ENCODE measurements around the gene ABI1. TPM values are rescaled to one million over a fixed set of nuclear protein-coding genes. Genes with fewer than 3 reads are reported as not detected.

Gene ABI1
- total and polyA plus RNA-seq, 2 donors (not counting 3 experiments of a cell fraction or from before 2014, with no cell fraction given), result 58.8 to 59.1 TPM

DNA sequence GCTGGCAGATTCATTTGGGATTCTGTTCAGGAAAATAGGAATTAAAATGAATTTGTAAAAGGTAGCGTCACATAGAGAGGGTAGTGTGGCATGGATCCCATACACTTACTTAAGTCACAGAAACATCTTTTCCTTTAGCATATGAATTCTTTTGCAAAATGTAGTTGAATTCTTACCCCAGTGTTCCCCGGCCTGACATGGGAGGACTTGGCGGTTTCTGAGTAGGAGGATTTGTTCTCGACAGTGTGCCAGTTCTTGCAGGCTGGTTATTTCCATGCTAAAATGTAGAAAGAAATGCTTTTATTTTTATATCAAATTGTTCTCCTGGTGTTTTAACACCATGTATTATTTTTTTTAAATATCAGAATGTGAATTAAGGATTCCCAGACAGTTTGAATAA, 90.7 kb downstream of the ABI1 start:
- no TSS peak for BruUV-seq (replicated peaks)
- Histone ChIP-seq H3K79me2 (ENCODE audit: control insufficient read depth, insufficient read depth, low read length) (peaks cover 34% of the 10 kb centered on the region), H3K36me3 (ENCODE audit: control insufficient read depth in 2 of 2, extremely low read depth in 1 of 2, insufficient read depth in 2 of 2, low read length in 2 of 2) (peaks cover 0 to 2% of the 10 kb centered on the region in 2 experiments), H3K4me2 (ENCODE audit: insufficient read depth, low read length) (no peak overlapping the region), H4K20me1 (replicated peaks; ENCODE audit: control insufficient read depth, extremely low read depth, insufficient read depth, low read length) (peaks cover 7% of the 10 kb centered on the region), H3K27ac (ENCODE audit: insufficient read depth, low read depth, low read length) (no peak overlapping the region), H3K9ac (replicated peaks; ENCODE audit: extremely low read depth, insufficient read depth, low read length) (no peak overlapping the region), H3K27me3 (ENCODE audit: control insufficient read depth in 2 of 2, insufficient read depth in 2 of 2, low read length in 2 of 2) (no peaks in the 10 kb centered on the region), H2AFZ (ENCODE audit: low read depth, low read length) (no peak overlapping the region), H3K4me1 (ENCODE audit: control insufficient read depth, extremely low read depth, insufficient read depth, low read length) (no peaks in the 10 kb centered on the region), H3K4me3 (replicated peaks in 1 of 3; ENCODE audit: insufficient read depth in 1 of 3, low read depth in 1 of 3, low read length in 3 of 3) (no peak overlapping the region), H3K9me1 (replicated peaks; ENCODE audit: control insufficient read depth, extremely low read depth, insufficient read depth, low read length) (no peaks in the 10 kb centered on the region), H3K9me3 (replicated peaks; ENCODE audit: control insufficient read depth, insufficient read depth, low read length) (no peaks in the 10 kb centered on the region)
- dilution Hi-C loops (cut with MboI; ENCODE audit: extremely low pct_ligation_motif_present, low sequenced_read_pairs), result no loop called here
- FAIRE-seq (no peak), DNase-seq (ENCODE audit: low read depth, low spot score) (no peak)
- TF ChIP-seq JUN (IDR thresholded peaks at IDR 0.05; ENCODE audit: borderline replicate concordance, insufficient read depth, insufficient read length, low read depth), result no peak
- TF ChIP-seq POLR2AphosphoS5 (IDR thresholded peaks at IDR 0.05; ENCODE audit: insufficient read depth, low read depth, low read length), result no peak
- no peak for TF ChIP-seq MYC (IDR thresholded peaks at IDR 0.05; ENCODE audit: low read depth, low read length)
- TF ChIP-seq, protein P1, sequence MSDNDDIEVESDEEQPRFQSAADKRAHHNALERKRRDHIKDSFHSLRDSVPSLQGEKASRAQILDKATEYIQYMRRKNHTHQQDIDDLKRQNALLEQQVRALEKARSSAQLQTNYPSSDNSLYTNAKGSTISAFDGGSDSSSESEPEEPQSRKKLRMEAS (IDR thresholded peaks at IDR 0.05; ENCODE audit: insufficient read depth, insufficient read length), result no peak
- TF ChIP-seq GATA2 (IDR thresholded peaks at IDR 0.05; ENCODE audit: insufficient read depth, insufficient read length, low read depth, low read length), result no peak
- ChIA-PET CTCF (interaction anchor here (0.7 to 1.0 kb wide), 2 partner anchors 14 to 50 kb away, joined by 3 read pairs; no protein-coding TSS in a partner anchor), POLR2A (no interaction called here)
- intact Hi-C loops (cut with micrococcal nuclease), result no loop called here

DNA sequence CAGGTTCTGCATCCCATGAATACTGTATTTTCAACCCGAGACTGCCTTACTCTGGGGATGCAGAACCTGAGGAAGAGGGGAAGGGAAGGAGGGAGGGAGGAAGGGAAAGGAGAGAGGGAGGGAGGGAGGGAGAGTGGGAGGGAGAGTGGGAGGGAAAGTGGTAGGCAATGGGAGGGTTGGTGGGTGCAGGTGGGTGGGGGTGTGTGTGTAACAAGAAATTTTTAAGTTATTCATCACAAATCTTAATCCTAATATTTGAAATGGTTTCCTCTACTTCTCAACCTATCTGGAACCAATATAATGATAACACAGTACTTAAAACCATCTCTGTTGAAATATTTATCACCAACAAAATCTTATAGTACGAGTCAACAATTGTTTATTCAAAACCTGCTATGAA, 95.2 kb downstream of the ABI1 start:
- BruUV-seq (replicated peaks), result no TSS peak
- peaks cover 0 to 2% of the 10 kb centered on the region in 2 experiments for H3K36me3 ChIP-seq (ENCODE audit: control insufficient read depth in 2 of 2, extremely low read depth in 1 of 2, insufficient read depth in 2 of 2, low read length in 2 of 2)
- H3K27ac ChIP-seq (ENCODE audit: insufficient read depth, low read depth, low read length), result no peak overlapping the region
- ChIA-PET CTCF (no interaction called here), POLR2A (no interaction called here)
- peaks cover 7% of the 10 kb centered on the region for H3K79me2 ChIP-seq (ENCODE audit: control insufficient read depth, insufficient read depth, low read length)
- H3K4me1 ChIP-seq (ENCODE audit: control insufficient read depth, extremely low read depth, insufficient read depth, low read length), result no peaks in the 10 kb centered on the region
- H3K9me3 ChIP-seq (replicated peaks; ENCODE audit: control insufficient read depth, insufficient read depth, low read length), result no peaks in the 10 kb centered on the region
- no peak for DNase-seq (ENCODE audit: low read depth, low spot score)
- intact Hi-C loops (cut with micrococcal nuclease) (no loop called here), dilution Hi-C loops (cut with MboI; ENCODE audit: extremely low pct_ligation_motif_present, low sequenced_read_pairs) (no loop called here)
- no peak overlapping the region for H3K9ac ChIP-seq (replicated peaks; ENCODE audit: extremely low read depth, insufficient read depth, low read length)
- H4K20me1 ChIP-seq (replicated peaks; ENCODE audit: control insufficient read depth, extremely low read depth, insufficient read depth, low read length), result peaks cover 2% of the 10 kb centered on the region
- no peak overlapping the region for H3K4me3 ChIP-seq (replicated peaks in 1 of 3; ENCODE audit: insufficient read depth in 1 of 3, low read depth in 1 of 3, low read length in 3 of 3)
- H2AFZ ChIP-seq (ENCODE audit: low read depth, low read length), result no peak overlapping the region
- no peaks in the 10 kb centered on the region for H3K9me1 ChIP-seq (replicated peaks; ENCODE audit: control insufficient read depth, extremely low read depth, insufficient read depth, low read length)
- TF ChIP-seq POLR2AphosphoS5 (IDR thresholded peaks at IDR 0.05; ENCODE audit: insufficient read depth, low read depth, low read length) (no peak), GATA2 (IDR thresholded peaks at IDR 0.05; ENCODE audit: insufficient read depth, insufficient read length, low read depth, low read length) (no peak)
- TF ChIP-seq, protein P1 (IDR thresholded peaks at IDR 0.05; ENCODE audit: insufficient read depth, insufficient read length), result no peak
- H3K27me3 ChIP-seq (ENCODE audit: control insufficient read depth in 2 of 2, insufficient read depth in 2 of 2, low read length in 2 of 2), result no peaks in the 10 kb centered on the region
- no peak overlapping the region for H3K4me2 ChIP-seq (ENCODE audit: insufficient read depth, low read length)
- FAIRE-seq, result no peak
